GM18511 (cell line): ENCODE results near the gene ZNG1B.
A peak's percentile ranks its signal among the peaks of the same experiment; 100 is the strongest.
"Not testable (repeated sequence)": the region's sequence is repeated elsewhere in the genome, so short reads cannot be mapped to it uniquely, and the experiment has no call there.

Experiments used
- ATAC-seq: cut with Tn5 transposase; IDR thresholded peaks from one replicate; pipeline ENCODE4 v1.9.1; 2021; ENCODE audit warnings: mild to moderate bottlenecking, moderate library complexity; ENCODE audit not compliant: unreplicated experiment

ZNG1B gene

DNA sequence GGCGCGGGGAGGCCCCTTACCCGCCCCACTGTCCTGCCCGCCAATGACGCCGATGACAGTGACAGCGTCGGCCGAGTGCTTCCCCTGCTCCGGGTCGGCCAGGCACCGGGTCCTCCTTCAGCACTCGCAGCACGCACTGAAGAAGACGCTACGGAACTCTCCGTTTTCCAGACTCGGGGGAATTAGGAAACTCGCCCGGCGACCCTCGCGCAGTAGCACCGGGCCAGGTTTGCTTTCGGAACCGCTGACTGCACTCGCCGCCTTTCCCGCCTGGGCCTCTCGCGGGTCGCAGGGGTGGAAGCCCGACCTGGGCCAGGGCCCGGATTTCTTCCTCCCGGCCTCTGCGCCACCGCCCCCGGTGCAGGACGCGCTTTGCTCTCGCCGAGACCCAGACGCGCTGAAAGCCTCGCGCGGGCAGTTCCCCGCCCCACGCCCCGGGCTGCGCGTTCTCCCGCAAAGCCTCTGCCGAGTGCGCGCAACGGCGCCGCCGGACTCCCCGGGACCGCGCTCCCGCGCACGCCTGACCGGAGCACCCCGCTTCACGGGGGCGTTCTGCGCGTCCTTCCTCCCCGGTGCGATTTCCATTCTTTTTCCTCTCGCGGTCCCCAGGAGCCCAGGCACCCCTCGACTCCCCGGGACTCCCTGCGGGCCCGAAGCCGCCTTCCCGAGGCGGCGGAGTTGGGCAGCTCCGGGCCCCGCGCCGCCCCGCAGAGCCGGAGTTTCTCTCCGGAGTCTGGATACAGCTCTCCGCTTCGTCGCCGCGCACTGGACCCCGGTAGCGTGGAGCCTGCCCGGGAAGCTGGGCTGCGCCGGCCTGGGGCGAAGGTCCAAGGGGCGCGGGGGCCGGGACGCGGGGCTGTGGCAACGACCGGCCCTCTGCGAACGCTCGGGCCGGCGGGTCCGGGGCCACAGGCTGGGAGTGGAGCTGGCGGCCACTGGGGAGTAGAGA is 65.9 kb downstream of the ZNG1B start:
- ATAC-seq: peak; percentile 76

DNA sequence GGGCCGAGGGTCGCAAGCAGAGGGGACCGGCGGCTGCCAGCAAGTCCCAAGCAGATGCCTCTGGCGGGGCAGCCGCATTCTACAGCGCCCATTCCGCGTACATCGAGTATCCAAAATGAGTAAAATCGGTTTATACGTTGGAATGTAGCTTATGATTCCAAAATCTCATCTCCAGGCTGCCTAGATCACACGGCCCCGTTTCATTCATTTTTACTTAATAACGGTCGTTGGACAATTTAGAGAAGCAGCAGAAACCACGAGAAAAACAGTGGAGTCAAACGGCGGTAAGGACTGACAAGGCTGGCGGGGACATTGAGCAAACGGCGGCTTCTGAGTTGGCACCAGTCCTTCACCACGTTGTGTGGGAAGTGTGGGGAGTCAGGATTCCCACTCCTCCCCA is 66.6 kb downstream of the ZNG1B start:
- ATAC-seq: not testable (repeated sequence)

DNA sequence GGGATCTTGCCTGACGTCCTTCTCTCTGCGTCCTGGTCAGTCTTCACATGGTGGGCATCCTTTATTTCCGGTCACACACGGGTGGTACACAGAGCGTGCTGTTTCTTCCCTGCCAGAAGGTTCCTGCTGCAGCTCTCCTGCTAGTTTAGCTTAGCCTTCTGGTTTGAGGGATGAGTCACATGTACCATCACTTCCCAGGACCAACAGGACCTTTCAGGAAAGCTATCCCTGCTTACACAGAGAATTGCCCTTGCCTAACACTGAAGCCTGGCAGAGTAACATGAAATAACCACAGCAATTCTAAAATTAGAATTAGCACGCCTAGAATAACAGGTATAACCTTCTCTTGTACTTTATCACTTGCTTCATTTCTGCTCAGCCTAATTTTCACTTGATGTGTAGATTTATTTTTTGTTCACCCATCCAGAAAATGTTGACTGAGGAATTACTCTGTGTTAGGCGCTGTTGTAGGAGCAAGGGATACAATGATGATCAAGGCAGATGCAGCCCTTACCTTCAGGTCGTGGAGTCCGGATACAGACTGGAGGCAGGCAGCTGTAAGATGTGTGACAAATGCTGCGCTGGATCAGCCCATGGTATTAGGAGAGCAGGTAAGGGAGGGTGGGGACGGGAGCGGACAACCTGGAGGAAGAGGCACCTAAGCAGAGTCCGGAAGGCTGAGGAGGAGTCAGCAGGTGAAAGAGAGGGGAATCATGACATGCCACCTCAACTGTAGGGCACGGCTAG is 70.1 kb downstream of the ZNG1B start:
- ATAC-seq: not testable (repeated sequence)

DNA sequence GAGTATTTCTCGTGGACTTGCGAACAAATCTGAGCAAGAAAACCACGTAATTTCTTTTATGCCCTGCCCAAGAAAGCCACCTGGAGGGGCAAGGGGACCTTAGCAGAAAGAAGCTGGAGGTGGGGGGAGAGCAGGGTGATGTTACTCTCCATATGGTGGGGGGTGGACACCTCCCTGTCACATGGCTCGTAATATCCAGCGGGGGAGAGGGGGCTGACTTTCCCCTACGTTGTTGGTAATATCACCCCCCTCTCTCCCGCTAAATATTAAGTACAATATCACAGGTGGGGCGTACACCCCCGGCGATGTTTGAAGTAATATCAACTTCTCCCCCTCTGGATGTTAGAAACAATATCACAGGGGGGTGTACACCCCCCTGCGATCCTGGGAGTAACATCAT is 70.7 kb downstream of the ZNG1B start:
- not testable (repeated sequence) for ATAC-seq

DNA sequence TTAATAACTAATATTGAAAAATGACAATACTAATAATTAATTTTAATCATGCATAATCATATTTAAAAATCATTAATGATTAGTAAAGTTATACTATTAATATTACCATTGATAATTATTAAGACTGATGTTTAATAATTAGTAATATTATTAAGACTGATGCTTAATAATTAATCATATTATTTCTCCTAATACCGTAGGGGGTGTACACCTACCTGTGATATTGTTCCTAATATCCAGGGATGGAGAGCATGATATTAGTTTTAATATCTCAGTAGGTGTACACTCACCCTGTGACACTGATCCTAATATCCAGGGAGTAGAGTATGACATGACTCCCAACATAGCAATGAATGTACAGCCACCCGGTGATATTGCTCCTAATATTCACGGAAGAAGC is 73.4 kb downstream of the ZNG1B start:
- not testable (repeated sequence) for ATAC-seq

DNA sequence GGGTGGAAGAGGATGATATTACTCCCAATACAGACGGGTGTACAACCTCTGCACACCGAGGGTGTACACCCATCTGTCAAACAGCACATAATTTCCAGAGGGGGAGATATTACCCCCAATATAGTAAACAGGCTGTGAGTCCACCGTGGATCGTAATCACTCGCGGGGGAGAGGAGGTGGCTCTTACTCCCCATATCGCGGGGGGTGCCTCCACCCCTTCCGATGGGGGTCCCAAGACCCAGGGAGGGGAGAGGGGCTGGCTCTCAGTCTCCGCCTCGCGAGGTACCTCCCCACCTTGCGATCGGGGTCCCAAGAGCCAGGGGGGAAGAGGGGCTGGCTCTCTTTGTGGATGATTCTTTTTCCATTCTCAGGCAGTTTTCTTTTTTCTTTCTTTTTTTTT is 74.4 kb downstream of the ZNG1B start:
- ATAC-seq: not testable (repeated sequence)

DNA sequence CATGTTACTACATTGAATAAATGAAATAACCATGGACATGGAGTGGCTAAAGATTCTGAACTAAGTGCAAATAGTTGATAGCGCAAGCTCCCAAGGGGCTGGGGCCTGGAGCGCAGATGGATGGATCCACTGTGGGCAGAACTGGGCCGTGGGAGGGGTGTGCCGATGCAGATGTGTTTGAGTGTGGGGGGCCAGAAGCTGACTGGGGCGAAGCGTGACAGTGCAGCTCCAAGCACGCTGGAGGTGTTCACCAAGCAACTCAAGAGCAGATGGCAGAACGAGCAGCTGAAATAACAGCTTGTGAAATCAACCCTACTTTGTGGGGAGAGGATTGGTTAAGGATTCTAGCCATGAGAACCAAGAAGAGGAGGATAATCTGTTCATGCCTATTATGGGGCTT is 78.0 kb downstream of the ZNG1B start:
- not testable (repeated sequence) for ATAC-seq

DNA sequence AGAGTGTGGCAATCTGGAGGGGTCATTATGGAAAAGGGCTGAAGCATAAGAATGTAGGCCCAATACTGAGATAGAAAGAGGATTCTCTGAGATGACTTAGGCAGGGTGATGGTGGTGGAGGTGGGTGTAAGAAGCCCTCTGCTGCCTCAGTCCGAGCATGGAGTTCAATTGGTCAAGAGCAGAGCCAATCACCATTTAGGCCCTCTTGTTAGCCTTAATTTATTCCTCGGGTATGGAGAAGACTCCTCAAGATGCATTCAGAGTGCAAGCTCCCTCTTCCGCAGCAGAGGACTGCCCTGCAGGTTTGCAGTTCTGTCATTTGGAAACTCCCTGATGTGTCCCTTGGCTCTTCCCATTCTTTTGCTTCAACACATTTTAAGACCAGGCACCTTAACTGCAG is 78.5 kb downstream of the ZNG1B start:
- not testable (repeated sequence) for ATAC-seq

DNA sequence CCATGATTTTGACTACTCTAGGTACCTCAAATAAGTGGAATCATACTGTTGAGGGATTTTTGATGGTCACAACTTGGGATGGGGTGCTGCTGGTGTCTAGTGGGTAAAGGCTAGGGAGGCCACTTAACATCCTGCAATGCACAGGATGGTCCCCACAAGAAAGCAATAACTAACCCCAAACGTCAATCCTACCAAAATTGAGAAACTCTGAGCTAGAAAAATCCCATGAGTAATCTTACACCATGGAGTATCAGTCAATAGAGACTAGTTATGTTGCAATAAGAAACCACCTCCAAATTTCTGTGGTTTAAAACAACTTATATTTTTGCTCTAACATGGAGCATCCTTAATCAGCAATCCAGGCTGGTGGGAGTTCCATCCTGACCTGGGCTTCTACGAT is 79.5 kb downstream of the ZNG1B start:
- ATAC-seq: not testable (repeated sequence)

DNA sequence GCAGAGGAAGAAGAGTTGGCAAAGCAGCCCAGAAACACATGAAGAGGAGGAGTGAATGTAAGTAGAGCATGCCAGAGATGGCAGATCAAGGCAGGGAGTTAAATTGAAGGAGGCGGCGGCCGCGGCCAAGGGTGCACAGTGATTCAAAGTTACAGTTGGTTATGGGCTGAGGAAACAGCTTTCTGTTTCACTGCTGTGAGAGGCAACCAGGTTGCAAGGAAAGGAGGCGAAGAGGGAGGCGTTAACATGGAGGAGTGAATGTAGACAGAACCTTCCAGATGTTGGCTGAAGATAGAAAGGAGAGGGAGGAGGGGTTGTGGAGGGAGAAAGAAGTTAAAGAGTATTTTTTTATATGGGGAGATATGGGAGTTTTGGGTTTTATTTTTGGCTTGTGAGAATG is 83.3 kb downstream of the ZNG1B start:
- ATAC-seq: not testable (repeated sequence)

DNA sequence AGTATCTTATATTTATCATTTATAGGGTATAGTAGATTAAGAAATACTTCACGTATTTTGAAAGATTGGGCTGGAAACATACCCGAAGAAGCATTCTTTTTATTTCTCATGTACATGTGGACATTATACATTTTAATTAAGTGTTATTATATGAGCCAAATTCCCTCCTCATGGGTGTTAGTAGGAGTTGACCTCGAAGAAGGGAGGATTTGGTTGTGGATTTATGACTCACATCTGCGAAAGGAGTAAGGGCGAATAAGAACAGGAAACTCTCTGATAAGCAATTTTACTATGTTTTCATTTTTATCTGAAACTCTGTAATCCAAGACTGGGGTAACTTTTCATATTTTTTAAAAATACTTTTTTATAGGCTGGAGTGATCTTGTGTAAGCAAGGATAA is 84.0 kb downstream of the ZNG1B start:
- ATAC-seq: not testable (repeated sequence)

DNA sequence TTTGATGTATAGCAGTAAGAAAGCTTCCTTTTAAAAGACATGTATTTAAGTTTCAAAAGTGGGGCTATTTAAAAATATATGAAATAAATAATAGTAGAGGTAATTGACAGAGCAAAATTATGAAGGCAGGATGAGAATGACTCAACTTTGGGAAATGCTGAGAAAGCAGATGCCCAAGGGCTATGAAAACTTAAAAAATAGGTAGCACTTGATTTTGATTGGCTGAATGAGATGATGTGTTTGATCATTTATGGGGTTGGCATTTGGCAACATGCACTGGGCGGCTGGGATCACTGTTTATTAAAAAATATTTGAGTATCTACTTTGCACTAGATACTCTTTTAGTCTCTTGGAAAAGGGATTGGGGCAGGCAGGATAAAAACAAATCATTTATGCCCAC is 87.5 kb downstream of the ZNG1B start:
- not testable (repeated sequence) for ATAC-seq

DNA sequence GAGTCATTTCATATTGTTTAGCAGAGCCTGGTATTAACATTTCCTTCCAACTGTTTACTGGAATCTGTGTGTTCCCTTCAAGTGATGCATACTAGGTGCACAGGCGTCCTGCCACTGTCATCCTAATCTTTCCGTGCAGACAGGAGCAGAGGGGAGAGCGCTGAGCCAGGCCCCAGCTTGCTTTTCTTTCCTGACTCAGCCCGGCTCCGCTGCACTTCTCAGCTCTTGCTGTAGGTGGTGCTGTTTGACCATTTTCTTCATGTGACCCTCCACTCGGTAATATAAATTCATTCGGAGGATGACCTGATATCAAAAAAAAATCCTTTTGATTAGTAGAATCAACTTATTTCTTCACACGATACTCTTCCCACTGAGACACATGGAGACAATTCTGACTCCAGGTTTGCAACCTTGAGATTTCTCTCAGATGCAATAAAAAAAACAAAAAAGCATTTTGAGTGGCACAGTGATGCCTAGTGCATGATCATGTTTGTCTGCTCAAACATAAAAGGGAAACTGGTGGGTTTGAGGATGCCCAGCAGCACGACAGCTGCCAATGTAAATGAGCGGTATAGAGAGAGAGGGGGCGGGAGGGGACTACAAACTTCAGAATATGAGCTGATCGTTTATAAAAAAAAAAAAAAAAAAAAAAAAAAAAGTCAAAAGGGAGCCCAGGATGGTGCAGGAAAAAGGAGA is 90.0 kb downstream of the ZNG1B start:
- peak; percentile 92 for ATAC-seq

DNA sequence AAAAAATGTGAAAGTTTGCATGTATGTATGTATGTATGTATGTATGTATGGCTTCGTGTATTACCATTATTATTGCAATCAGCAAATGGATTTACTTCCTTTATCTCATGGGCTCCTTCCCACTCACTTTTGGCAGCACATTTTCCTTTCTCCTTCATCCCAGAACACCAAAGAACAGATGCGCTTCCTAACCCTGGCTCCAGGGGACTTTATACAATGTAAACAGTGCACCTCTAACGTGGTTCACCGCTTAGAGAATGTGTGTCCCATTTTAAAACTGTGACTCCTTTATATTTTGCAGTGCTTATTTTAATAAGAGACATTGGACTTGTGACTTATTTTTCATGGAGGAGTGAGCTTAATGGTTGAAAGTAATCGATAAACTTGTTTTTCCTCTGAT is 90.6 kb downstream of the ZNG1B start:
- ATAC-seq: not testable (repeated sequence)

DNA sequence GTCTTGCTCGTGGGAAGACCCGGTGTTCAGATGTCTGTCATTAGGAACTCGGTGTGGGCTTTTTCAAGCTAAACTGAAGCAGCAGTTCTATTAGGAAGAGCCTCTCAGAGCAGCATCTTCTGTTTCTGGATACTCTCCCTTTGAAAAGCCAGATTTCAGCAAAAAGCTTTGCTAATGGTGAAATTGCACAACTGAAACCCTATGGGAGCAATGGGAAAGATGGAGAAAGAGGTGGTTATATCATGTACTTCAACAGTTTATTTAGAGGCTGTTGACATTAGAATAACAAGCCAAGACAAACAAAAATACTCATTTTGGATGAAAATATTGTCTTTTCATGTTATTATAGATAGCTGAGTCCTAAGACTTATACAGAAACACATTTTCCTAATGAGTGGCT is 91.4 kb downstream of the ZNG1B start:
- ATAC-seq: not testable (repeated sequence)

DNA sequence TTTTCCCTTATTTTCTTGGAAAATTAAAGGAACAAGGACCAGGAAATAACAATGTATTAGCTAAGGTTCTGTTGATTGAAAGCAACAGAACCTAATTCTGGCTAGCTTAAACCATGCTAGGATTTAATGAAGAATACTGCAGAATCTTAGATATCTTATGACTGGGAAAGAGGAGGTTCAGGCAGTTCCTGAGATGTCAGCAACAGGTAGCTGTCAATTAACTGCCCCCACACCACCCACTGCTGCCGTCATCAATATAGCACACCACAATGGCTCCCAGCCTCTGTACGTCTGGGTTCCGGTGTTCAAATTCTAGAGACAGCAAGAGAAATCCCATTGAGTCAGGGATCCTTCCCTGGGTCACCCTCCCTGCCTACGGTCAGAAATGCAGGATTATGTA is 95.5 kb downstream of the ZNG1B start:
- not testable (repeated sequence) for ATAC-seq

DNA sequence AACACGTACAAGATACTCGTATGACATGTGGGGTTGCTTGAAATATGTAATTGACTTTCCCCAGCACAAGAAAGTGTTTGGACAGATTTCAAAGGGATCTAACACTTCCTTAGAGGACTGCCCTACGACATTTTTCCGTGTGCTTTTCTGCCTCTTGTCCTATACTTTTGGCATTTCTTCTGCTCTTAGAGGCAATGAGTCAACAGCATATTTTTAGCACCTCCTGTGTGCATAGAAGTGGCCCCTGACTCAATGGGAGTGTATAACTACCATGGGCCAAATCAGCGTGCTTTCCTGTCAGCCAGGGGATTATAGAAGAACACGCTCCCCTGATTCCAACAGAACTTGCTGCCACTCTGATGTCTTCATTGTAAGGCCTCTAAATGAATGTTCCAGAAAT is 99.1 kb downstream of the ZNG1B start:
- ATAC-seq: not testable (repeated sequence)

DNA sequence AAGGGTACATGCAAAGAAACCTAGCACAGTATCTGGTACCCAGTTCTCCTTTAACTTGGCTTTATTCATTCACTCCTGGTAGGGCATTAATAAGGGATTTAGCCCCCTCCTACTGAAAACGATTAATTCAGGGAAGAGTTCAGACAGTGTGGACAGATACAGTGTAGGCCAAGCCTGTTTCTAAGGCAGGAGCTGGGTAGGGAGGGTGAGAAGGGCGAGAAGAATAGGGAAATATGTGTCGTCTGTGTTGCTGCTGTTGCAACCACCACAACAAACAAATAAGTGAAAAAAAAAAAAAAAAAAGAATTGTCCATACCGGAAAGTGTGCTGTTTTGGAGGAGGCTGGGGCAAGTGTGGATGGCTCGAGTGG is 103.3 kb downstream of the ZNG1B start:
- not testable (repeated sequence) for ATAC-seq

DNA sequence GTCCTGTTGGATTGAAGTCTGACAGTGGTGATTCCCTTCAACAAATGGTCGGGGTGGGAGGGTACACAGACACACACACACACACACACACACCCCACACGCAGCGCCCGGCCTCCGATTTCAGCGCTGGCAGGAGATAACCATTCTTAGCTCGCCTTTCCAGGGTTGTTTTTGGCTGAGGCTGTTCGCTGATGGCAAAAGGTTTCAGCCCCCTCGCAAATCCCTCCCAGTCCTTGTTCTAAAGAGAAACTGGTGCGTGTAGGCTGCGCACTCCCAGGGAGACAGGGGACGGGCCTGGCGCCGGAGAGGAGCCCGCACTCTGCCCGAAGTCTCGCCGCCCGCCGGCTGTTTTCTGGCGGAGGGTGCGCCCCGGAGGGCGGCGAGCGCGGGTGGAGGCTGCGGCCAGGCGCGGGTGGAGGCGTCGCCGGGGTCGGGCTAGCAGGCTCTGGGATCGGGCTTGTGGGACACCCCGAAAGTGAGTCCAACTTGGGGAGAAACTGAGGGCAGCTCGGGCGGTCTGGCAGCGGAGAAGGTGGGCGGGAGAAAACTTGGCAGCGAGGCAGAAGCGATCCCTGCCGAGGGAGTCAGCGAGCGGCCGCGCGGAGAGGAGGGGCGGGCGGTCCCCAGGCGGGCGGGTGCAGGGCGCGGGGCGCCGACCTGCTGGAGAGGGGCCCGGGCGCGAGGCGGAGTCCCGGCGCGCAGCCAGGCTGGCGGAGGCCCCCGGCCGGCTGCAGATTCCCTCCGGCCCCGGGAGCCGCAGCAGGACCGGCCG is 103.9 kb downstream of the ZNG1B start:
- ATAC-seq: peak; percentile 54

DNA sequence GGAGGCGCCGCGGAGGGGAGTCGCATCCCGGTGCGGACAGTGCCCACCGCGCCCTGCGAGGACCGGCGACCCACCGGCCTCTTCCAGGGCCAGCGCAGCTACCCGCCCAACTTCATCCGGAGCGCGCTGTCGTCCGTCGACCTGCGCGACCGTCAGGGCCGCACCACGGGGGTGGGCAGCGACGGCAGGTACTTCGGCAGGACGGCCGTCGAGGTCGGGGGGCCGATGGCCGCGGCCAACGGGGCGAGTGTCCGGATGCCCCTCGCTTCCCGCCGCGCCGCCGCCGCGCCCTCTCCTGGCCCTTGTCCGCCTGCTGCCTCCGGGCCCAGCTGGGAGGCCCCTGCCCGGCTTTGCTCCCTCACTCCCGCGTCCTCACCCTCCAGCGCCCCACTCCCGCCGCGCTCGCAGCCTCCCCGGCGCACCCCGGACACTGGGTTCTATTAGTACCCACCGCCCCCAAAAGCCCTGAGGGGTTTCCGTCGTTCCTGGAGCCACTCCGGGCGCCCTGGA is 104.5 kb downstream of the ZNG1B start:
- peak; percentile 13 for ATAC-seq
